GM21515 (cell line): Measurements from ENCODE around the gene INPP5E.
"Not testable (repeated sequence)": the region's sequence is repeated elsewhere in the genome, so short reads cannot be mapped to it uniquely, and the experiment has no call there.

ENCODE experiments used
- ATAC-seq: cut with Tn5 transposase; IDR thresholded peaks from one replicate; pipeline ENCODE4 v1.9.1; 2021; ENCODE audit not compliant: unreplicated experiment

The INPP5E gene

GRCh38 chr9:136430588-136431234 lies 8.9 kb downstream of the INPP5E start:
- no peak for ATAC-seq

GRCh38 chr9:136429683-136430491 lies 9.8 kb downstream of the INPP5E start:
- ATAC-seq = no peak

- ATAC-seq = no peak
These were observed 10.5 kb downstream of the INPP5E start for GRCh38 chr9:136429075-136429628.

GRCh38 chr9:136426787-136427186 lies 12.9 kb downstream of the INPP5E start:
- no peak for ATAC-seq

GRCh38 chr9:136425367-136425766 lies 14.3 kb downstream of the INPP5E start:
- ATAC-seq = not testable (repeated sequence)

- ATAC-seq = no peak
These were observed 14.8 kb downstream of the INPP5E start for GRCh38 chr9:136424750-136425362.

- ATAC-seq = no peak
These were observed 16.1 kb downstream of the INPP5E start for GRCh38 chr9:136423432-136424146.

GRCh38 chr9:136422876-136423275 lies 16.8 kb downstream of the INPP5E start:
- ATAC-seq = no peak

- no peak for ATAC-seq
These were observed 17.9 kb downstream of the INPP5E start for GRCh38 chr9:136421791-136422190.

GRCh38 chr9:136419092-136419420 lies 20.6 kb downstream of the INPP5E start:
- ATAC-seq = no peak

- ATAC-seq = no peak
These were observed 21.2 kb downstream of the INPP5E start for GRCh38 chr9:136418182-136419091.

- ATAC-seq = no peak
These were observed 22.7 kb downstream of the INPP5E start for GRCh38 chr9:136416914-136417313.

GRCh38 chr9:136416427-136416826 lies 23.2 kb downstream of the INPP5E start:
- no peak for ATAC-seq

GRCh38 chr9:136412962-136413361 lies 26.7 kb downstream of the INPP5E start:
- ATAC-seq = no peak

- no peak for ATAC-seq
These were observed 28.3 kb downstream of the INPP5E start for GRCh38 chr9:136411378-136411777.

- peak; percentile 79 for ATAC-seq
These were observed 29.0 kb downstream of the INPP5E start, which contains the start of the genes ENTR1 and PMPCA for GRCh38 chr9:136410500-136411287. TSS of gene ENTR1 (minus strand) at chr9:136410614. CDS start at chr9:136410397, 217 bp downstream. TSS of gene PMPCA (plus strand) at chr9:136410658. CDS start at chr9:136410669, 11 bp downstream.

- ATAC-seq = peak; percentile 20
These were observed 29.8 kb downstream of the INPP5E start for GRCh38 chr9:136409557-136410455.

GRCh38 chr9:136407911-136408310 lies 31.7 kb downstream of the INPP5E start:
- no peak for ATAC-seq
